Activated naive CD4-positive, alpha-beta T cell treated with anti-CD3 and anti-CD28 coated beads, Interleukin-2, amount 10 ng/mL, durations not matched to agents 7 days and 5 days (primary cell): ENCODE data around the gene NFIB.

Source experiments
- CTCF ChIA-PET: fragments of 350-600 bp; sonication (Branson Sonifier 250); formaldehyde crosslinking; loops from one replicate; lab custom pipeline; 2021; ENCODE audit warnings: antibody characterized with exemption; lab: Charles Lee
- DNase-seq: peaks from one replicate; pipeline ENCODE4 v3.0.0-alpha.2; 2020
- H3K27ac Mint-ChIP-seq: one replicate; pipeline ENCODE4 v1.8.0; 2021; ENCODE audit warnings: mild to moderate bottlenecking, moderate library complexity, mixed read lengths
- H3K27me3 Mint-ChIP-seq: one replicate; pipeline ENCODE4 v1.8.0; 2021; ENCODE audit warnings: mild to moderate bottlenecking, mixed read lengths
- H3K36me3 Mint-ChIP-seq: one replicate; pipeline ENCODE4 v1.8.0; 2021; ENCODE audit warnings: mixed read lengths
- H3K4me1 Mint-ChIP-seq: one replicate; pipeline ENCODE4 v1.8.0; 2021; ENCODE audit warnings: mixed read lengths
- H3K4me3 Mint-ChIP-seq: one replicate; pipeline ENCODE4 v1.8.0; 2021; ENCODE audit warnings: mild to moderate bottlenecking, moderate library complexity, mixed read lengths
- H3K9me3 Mint-ChIP-seq: one replicate; pipeline ENCODE4 v1.8.0; 2021; ENCODE audit warnings: mixed read lengths

The NFIB gene

GRCh38 chr9:14119694-14120514 is 194.0 kb downstream of the NFIB start:
- no peaks in the 10 kb centered on the region for H3K36me3 Mint-ChIP-seq
- no peaks in the 10 kb centered on the region for H3K9me3 Mint-ChIP-seq
- H3K27me3 Mint-ChIP-seq, result no peaks in the 10 kb centered on the region
- H3K4me3 Mint-ChIP-seq, result no peak overlapping the region
- no peak for DNase-seq
- H3K4me1 Mint-ChIP-seq, result no peaks in the 10 kb centered on the region
- no peak overlapping the region for H3K27ac Mint-ChIP-seq
- CTCF ChIA-PET, result no interaction called here

- Mint-ChIP-seq H3K27me3 (no peaks in the 10 kb centered on the region), H3K27ac (no peak overlapping the region), H3K4me3 (no peak overlapping the region), H3K4me1 (no peaks in the 10 kb centered on the region), H3K9me3 (no peaks in the 10 kb centered on the region), H3K36me3 (no peaks in the 10 kb centered on the region)
- DNase-seq, result no peak
- CTCF ChIA-PET, result no interaction called here
Observed at GRCh38 chr9:14112226-14112625, 201.7 kb downstream of the NFIB start.

- DNase-seq, result no peak
- no peaks in the 10 kb centered on the region for H3K9me3 Mint-ChIP-seq
Observed at GRCh38 chr9:14111696-14112095, 202.2 kb downstream of the NFIB start.

GRCh38 chr9:14107977-14108376 is 206.0 kb downstream of the NFIB start:
- Mint-ChIP-seq H3K4me1 (no peaks in the 10 kb centered on the region), H3K36me3 (no peaks in the 10 kb centered on the region), H3K4me3 (no peak overlapping the region), H3K9me3 (no peaks in the 10 kb centered on the region), H3K27ac (no peak overlapping the region), H3K27me3 (no peaks in the 10 kb centered on the region)
- CTCF ChIA-PET, result no interaction called here
- no peak for DNase-seq

More at GRCh38 chr9:14111696-14112095, 202.2 kb downstream of the NFIB start:
- CTCF ChIA-PET, result no interaction called here
- Mint-ChIP-seq H3K27ac (no peak overlapping the region), H3K4me3 (no peak overlapping the region), H3K4me1 (no peaks in the 10 kb centered on the region), H3K36me3 (no peaks in the 10 kb centered on the region), H3K27me3 (no peaks in the 10 kb centered on the region)

GRCh38 chr9:14107495-14107894 is 206.4 kb downstream of the NFIB start:
- Mint-ChIP-seq H3K36me3 (no peaks in the 10 kb centered on the region), H3K27ac (no peak overlapping the region), H3K9me3 (no peaks in the 10 kb centered on the region), H3K27me3 (no peaks in the 10 kb centered on the region), H3K4me1 (no peaks in the 10 kb centered on the region), H3K4me3 (no peak overlapping the region)
- CTCF ChIA-PET, result no interaction called here
- no peak for DNase-seq

- no peaks in the 10 kb centered on the region for H3K36me3 Mint-ChIP-seq
- H3K27ac Mint-ChIP-seq, result no peak overlapping the region
- no peaks in the 10 kb centered on the region for H3K9me3 Mint-ChIP-seq
- no peak overlapping the region for H3K4me3 Mint-ChIP-seq
- no peak for DNase-seq
- CTCF ChIA-PET, result no interaction called here
- no peaks in the 10 kb centered on the region for H3K4me1 Mint-ChIP-seq
- no peaks in the 10 kb centered on the region for H3K27me3 Mint-ChIP-seq
Observed at GRCh38 chr9:14106699-14107098, 207.2 kb downstream of the NFIB start.

GRCh38 chr9:14104496-14104895 is 209.4 kb downstream of the NFIB start:
- no peaks in the 10 kb centered on the region for H3K36me3 Mint-ChIP-seq
- no peaks in the 10 kb centered on the region for H3K27me3 Mint-ChIP-seq
- no peaks in the 10 kb centered on the region for H3K4me1 Mint-ChIP-seq
- DNase-seq, result no peak
- H3K4me3 Mint-ChIP-seq, result no peak overlapping the region
- no peaks in the 10 kb centered on the region for H3K9me3 Mint-ChIP-seq
- CTCF ChIA-PET, result no interaction called here
- no peak overlapping the region for H3K27ac Mint-ChIP-seq

GRCh38 chr9:14103115-14103514 is 210.8 kb downstream of the NFIB start:
- no peak overlapping the region for H3K4me3 Mint-ChIP-seq
- H3K4me1 Mint-ChIP-seq, result no peaks in the 10 kb centered on the region
- CTCF ChIA-PET, result no interaction called here
- DNase-seq, result no peak
- no peaks in the 10 kb centered on the region for H3K36me3 Mint-ChIP-seq
- H3K27ac Mint-ChIP-seq, result no peak overlapping the region
- no peaks in the 10 kb centered on the region for H3K9me3 Mint-ChIP-seq
- no peaks in the 10 kb centered on the region for H3K27me3 Mint-ChIP-seq

GRCh38 chr9:14099737-14100136 is 214.2 kb downstream of the NFIB start:
- H3K36me3 Mint-ChIP-seq, result no peaks in the 10 kb centered on the region
- no peaks in the 10 kb centered on the region for H3K27me3 Mint-ChIP-seq
- H3K4me3 Mint-ChIP-seq, result no peak overlapping the region

GRCh38 chr9:14098486-14099180 is 215.3 kb downstream of the NFIB start:
- no peak for DNase-seq
- H3K4me3 Mint-ChIP-seq, result no peak overlapping the region
- no peaks in the 10 kb centered on the region for H3K9me3 Mint-ChIP-seq
- H3K27ac Mint-ChIP-seq, result no peak overlapping the region
- CTCF ChIA-PET, result no interaction called here
- H3K36me3 Mint-ChIP-seq, result no peaks in the 10 kb centered on the region
- no peaks in the 10 kb centered on the region for H3K27me3 Mint-ChIP-seq
- H3K4me1 Mint-ChIP-seq, result no peaks in the 10 kb centered on the region

More at GRCh38 chr9:14099737-14100136, 214.2 kb downstream of the NFIB start:
- no peaks in the 10 kb centered on the region for H3K9me3 Mint-ChIP-seq
- no peaks in the 10 kb centered on the region for H3K4me1 Mint-ChIP-seq
- DNase-seq, result no peak
- H3K27ac Mint-ChIP-seq, result no peak overlapping the region
- CTCF ChIA-PET, result no interaction called here

GRCh38 chr9:14097666-14098415 is 216.1 kb downstream of the NFIB start:
- Mint-ChIP-seq H3K36me3 (no peaks in the 10 kb centered on the region), H3K4me1 (no peaks in the 10 kb centered on the region), H3K9me3 (no peaks in the 10 kb centered on the region), H3K4me3 (no peak overlapping the region), H3K27me3 (no peaks in the 10 kb centered on the region), H3K27ac (no peak overlapping the region)
- no peak for DNase-seq
- CTCF ChIA-PET, result no interaction called here

- H3K27me3 Mint-ChIP-seq, result no peaks in the 10 kb centered on the region
- no peak overlapping the region for H3K27ac Mint-ChIP-seq
- no peaks in the 10 kb centered on the region for H3K4me1 Mint-ChIP-seq
- H3K36me3 Mint-ChIP-seq, result no peaks in the 10 kb centered on the region
- DNase-seq, result no peak
- no peaks in the 10 kb centered on the region for H3K9me3 Mint-ChIP-seq
- H3K4me3 Mint-ChIP-seq, result no peak overlapping the region
- CTCF ChIA-PET, result no interaction called here
Observed at GRCh38 chr9:14097215-14097614, 216.7 kb downstream of the NFIB start.

- no peak overlapping the region for H3K4me3 Mint-ChIP-seq
- H3K27ac Mint-ChIP-seq, result no peak overlapping the region
- H3K27me3 Mint-ChIP-seq, result no peaks in the 10 kb centered on the region
- no peaks in the 10 kb centered on the region for H3K36me3 Mint-ChIP-seq
- DNase-seq, result no peak
- H3K9me3 Mint-ChIP-seq, result no peaks in the 10 kb centered on the region
- H3K4me1 Mint-ChIP-seq, result no peaks in the 10 kb centered on the region
- CTCF ChIA-PET, result no interaction called here
Observed at GRCh38 chr9:14096258-14096922, 217.6 kb downstream of the NFIB start.

- Mint-ChIP-seq H3K27ac (no peak overlapping the region), H3K36me3 (no peaks in the 10 kb centered on the region), H3K9me3 (no peaks in the 10 kb centered on the region), H3K4me1 (no peaks in the 10 kb centered on the region), H3K4me3 (no peak overlapping the region), H3K27me3 (no peaks in the 10 kb centered on the region)
- no peak for DNase-seq
- CTCF ChIA-PET, result no interaction called here
Observed at GRCh38 chr9:14095277-14095676, 218.7 kb downstream of the NFIB start.
